SU-DHL-6 (cell line): ENCODE measurements around the gene IL21.

Experiments used
- EZH2phosphoT487 ChIP-seq: fragments of 200-600 bp; sonication (generic), shearing (Covaris generic); conservative IDR thresholded peaks from 2 replicates; pipeline ENCODE4 v1.6.1; 2018; ENCODE audit warnings: mild to moderate bottlenecking, antibody characterized with exemption, low read length, moderate library complexity, mixed read lengths
- TF ChIP-seq, protein P1 (sequence below): fragments of 200-600 bp; sonication (generic); IDR thresholded peaks from one replicate; pipeline ENCODE4 v1.5.1; 2017; ENCODE audit warnings: antibody characterized with exemption, mild to moderate bottlenecking, low read length, moderate library complexity; ENCODE audit not compliant: insufficient read depth, poor library complexity, severe bottlenecking

DNA sequence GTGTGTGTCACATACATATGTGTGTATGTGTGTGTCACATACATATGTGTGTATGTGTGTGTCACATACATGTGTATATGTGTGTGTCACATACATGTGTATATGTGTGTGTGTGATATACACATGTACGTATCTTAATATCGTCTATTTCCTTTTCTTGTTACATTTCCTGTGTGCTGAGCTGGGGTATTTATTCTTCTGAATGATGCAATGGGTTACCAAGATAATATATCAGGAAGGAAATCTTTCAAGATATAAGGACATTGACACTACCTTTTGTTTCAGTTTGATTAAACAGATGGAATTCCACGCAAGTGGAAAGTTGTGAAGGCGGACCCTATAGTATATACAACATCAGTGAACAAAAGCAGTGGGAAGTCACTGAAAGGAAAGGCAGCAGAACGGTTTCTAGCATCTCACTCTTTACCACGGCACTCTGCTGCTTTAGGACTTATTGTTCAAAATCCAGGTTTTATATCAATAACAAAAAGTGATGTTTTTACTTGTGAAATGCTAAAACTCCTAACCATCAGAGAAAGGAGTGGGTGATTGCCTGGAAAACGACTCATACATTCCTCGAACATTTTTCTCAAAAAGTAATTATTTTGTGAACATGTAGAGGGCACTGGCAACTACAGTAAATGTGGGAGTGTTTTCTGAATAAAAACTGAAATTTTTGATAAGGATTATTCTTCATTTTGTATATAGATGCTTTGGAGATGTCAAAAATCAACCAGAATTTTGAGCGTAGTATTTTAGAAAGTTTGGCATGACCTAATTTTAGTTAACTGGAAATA, 43.1 kb upstream of the IL21 start:
- TF ChIP-seq, protein P1, sequence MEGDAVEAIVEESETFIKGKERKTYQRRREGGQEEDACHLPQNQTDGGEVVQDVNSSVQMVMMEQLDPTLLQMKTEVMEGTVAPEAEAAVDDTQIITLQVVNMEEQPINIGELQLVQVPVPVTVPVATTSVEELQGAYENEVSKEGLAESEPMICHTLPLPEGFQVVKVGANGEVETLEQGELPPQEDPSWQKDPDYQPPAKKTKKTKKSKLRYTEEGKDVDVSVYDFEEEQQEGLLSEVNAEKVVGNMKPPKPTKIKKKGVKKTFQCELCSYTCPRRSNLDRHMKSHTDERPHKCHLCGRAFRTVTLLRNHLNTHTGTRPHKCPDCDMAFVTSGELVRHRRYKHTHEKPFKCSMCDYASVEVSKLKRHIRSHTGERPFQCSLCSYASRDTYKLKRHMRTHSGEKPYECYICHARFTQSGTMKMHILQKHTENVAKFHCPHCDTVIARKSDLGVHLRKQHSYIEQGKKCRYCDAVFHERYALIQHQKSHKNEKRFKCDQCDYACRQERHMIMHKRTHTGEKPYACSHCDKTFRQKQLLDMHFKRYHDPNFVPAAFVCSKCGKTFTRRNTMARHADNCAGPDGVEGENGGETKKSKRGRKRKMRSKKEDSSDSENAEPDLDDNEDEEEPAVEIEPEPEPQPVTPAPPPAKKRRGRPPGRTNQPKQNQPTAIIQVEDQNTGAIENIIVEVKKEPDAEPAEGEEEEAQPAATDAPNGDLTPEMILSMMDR = no peak
- no peak for TF ChIP-seq EZH2phosphoT487
